Prostate gland (tissue), 2 donors: ENCODE results near the gene TMEM250. TPM values are rescaled to one million over a fixed set of nuclear protein-coding genes. Genes with fewer than 3 reads are reported as not detected.

Experiments
- DNase-seq: peaks from one replicate; pipeline ENCODE4 v3.0.0-alpha.2; 2019; ENCODE audit warnings: low spot score
- H3K27ac ChIP-seq, 2 donors: fragments of 200-600 bp; sonication (generic); 2 replicates each; pipeline ENCODE4 v1.5.1; 2017 to 2019
- H3K27me3 ChIP-seq: fragments of 200-600 bp; sonication (generic); replicated peaks from 2 replicates; pipeline ENCODE4 v1.5.1; 2019; ENCODE audit not compliant: insufficient read depth
- H3K36me3 ChIP-seq, 2 donors: fragments of 200-600 bp; sonication (generic); 1 replicate in 1 of 2; 2 replicates in 1 of 2; pipeline versions ENCODE4 v1.5.1 to v1.8.1; 2017 to 2019
- H3K4me1 ChIP-seq: fragments of 200-600 bp; sonication (generic); replicated peaks from 2 replicates; pipeline ENCODE4 v1.5.1; 2019
- H3K4me3 ChIP-seq, 2 donors: fragments of 200-600 bp; sonication (generic); 2 replicates each; pipeline ENCODE4 v1.5.1; 2017 to 2019
- H3K9me3 ChIP-seq: fragments of 200-600 bp; sonication (generic); 2 replicates; pipeline ENCODE4 v1.5.1; 2017
- POLR2A ChIP-seq: fragments of 450-650 bp; IDR thresholded peaks from one replicate; pipeline ENCODE4 v1.6.1; 2016; ENCODE audit warnings: antibody characterized with exemption, mild to moderate bottlenecking
- POLR2AphosphoS5 ChIP-seq: sonication (generic); formaldehyde crosslinking; IDR thresholded peaks from one replicate; pipeline ENCODE4 v1.6.1; 2017; ENCODE audit warnings: antibody characterized with exemption
- WGBS: methylation state at CpG from one replicate; pipeline ENCODE4 v1.1.5; 2018; 5-methylcytosine and 5-hydroxymethylcytosine counted together
- intact Hi-C: fragments of 100-400 bp; cut with DNase I; formaldehyde crosslinking; loops from one replicate; pipeline ENCODE4 v1.14.2; 2022
- total RNA-seq, 2 donors: library from RNA; depleted of rRNA; stranded (reverse); fragments of >200 nt; gene quantifications; one replicate each; pipeline ENCODE4 v1.1.0, GENCODE V29; 2016
- TF ChIP-seq, protein P1 (sequence below), 4 experiments: fragments of 200-600 bp in 2 of 4; fragments of 450-650 bp in 2 of 4; sonication (generic) in 2 of 4; IDR thresholded peaks; 1 replicate in 3 of 4; 2 replicates in 1 of 4; pipeline ENCODE4 v1.5.1; 2016 to 2019; ENCODE audit warnings: antibody characterized with exemption in 4 of 4, mild to moderate bottlenecking in 2 of 4, moderate library complexity in 2 of 4

Gene TMEM250
- total RNA-seq, 2 donors from 2014 or later = 44.7 to 65.1 TPM

DNA sequence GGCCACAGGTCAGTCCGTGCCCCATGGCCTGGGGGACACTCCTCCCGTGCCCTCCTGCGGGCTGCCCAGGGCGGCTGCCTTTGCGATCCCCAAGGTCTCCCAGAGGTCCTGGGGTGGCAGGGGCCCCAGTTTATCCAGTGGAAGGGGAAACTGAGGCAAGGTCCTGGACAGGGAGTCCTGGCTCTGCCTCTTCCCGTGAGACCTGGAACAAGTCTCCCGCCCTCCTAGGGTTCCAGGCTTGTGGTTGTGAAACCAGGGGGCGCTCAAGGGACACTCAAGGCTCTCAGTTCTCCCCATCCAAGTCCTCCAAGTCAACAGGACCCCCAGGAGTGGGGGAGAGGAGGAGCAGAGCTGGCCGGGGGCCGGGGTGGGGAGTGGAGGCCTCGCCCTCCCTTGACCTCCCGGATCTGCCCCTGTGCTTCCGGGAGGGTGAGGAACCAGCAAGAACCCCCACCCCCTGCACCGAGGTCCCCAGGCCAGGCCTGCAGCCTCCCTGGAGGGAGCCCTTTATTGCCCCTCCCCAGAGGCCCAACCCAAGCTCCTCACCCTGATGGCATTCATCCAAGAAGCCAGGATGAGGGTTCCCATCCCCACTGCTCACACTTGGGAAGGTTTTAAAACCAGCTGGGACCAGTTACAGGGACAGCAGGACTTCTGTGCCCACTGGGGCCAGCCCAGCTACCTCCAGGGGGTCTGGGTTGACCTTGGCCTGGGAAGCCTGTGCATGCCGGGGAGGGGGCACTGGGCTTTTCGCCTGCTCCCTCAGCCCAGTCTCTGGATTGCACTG lies 24.7 kb upstream of the TMEM250 start:
- Histone ChIP-seq H3K36me3 (no peaks in the 10 kb centered on the region), H3K27ac (no peak overlapping the region), H3K4me3 (no peak overlapping the region), H3K9me3 (no peaks in the 10 kb centered on the region), H3K4me1 (no peaks in the 10 kb centered on the region), H3K27me3 (no peaks in the 10 kb centered on the region)
- intact Hi-C loops = no loop called here
- 62% methylated on average over 16 of the region's 16 CpGs for WGBS
- TF ChIP-seq POLR2A (no peak), POLR2AphosphoS5 (no peak)
- TF ChIP-seq, protein P1, sequence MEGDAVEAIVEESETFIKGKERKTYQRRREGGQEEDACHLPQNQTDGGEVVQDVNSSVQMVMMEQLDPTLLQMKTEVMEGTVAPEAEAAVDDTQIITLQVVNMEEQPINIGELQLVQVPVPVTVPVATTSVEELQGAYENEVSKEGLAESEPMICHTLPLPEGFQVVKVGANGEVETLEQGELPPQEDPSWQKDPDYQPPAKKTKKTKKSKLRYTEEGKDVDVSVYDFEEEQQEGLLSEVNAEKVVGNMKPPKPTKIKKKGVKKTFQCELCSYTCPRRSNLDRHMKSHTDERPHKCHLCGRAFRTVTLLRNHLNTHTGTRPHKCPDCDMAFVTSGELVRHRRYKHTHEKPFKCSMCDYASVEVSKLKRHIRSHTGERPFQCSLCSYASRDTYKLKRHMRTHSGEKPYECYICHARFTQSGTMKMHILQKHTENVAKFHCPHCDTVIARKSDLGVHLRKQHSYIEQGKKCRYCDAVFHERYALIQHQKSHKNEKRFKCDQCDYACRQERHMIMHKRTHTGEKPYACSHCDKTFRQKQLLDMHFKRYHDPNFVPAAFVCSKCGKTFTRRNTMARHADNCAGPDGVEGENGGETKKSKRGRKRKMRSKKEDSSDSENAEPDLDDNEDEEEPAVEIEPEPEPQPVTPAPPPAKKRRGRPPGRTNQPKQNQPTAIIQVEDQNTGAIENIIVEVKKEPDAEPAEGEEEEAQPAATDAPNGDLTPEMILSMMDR (IDR thresholded peaks at IDR 0.05) = no peak
- no peak for DNase-seq

DNA sequence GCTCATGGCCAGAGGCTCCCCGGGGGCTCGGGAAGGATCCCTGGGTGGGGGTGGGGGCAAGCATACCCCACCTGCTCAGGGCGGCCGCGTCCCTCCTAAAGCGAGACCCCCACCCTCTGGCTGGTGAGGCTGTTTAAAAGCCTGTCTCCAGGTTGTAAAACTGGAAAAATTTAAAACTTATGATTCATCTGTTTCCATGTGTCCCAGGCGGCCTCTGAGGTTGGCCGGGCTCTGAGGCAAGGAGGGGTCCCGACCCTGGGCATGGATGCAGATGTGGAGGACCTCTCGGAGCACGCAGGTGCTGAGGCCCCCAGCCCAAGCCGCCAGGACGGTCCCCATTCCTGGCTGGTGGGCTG lies 24.2 kb upstream of the TMEM250 start:
- TF ChIP-seq, protein P1 (IDR thresholded peaks at IDR 0.05) = no peak
- TF ChIP-seq POLR2AphosphoS5 (no peak), POLR2A (no peak)
- Histone ChIP-seq H3K4me1 (no peaks in the 10 kb centered on the region), H3K27ac (no peak overlapping the region), H3K9me3 (no peaks in the 10 kb centered on the region), H3K36me3 (no peaks in the 10 kb centered on the region), H3K27me3 (no peaks in the 10 kb centered on the region), H3K4me3 (no peak overlapping the region)
- DNase-seq = no peak
- intact Hi-C loops = no loop called here
- 58% methylated on average over 13 of the region's 13 CpGs for WGBS

DNA sequence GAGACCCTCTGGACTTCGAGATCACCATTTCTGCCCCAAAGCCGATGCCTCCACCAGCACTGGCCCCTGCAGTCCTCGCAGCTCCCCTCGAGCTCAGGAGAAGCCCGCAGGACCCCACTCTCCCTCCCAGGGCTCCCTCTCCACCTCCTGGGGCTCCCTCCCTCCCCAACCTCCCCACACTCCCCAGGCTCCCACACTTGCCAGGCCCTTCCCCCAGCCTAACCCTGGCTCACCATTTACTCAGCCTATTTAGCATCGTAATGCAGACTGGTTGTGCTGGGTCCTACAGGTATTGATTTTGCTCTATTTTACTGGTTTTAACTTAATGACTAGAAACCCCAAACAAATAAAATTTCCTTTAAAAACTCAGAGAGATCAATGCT lies 23.7 kb upstream of the TMEM250 start:
- Histone ChIP-seq H3K36me3 (no peaks in the 10 kb centered on the region), H3K27ac (no peak overlapping the region), H3K4me3 (no peak overlapping the region), H3K27me3 (no peaks in the 10 kb centered on the region), H3K9me3 (no peaks in the 10 kb centered on the region), H3K4me1 (no peaks in the 10 kb centered on the region)
- no peak for DNase-seq
- 79% methylated on average over 6 of the region's 6 CpGs for WGBS
- intact Hi-C loops = no loop called here
- TF ChIP-seq, protein P1 (IDR thresholded peaks at IDR 0.05) = no peak
- TF ChIP-seq POLR2A (no peak), POLR2AphosphoS5 (no peak)

- no peaks in the 10 kb centered on the region for H3K9me3 ChIP-seq
- H3K27ac ChIP-seq = no peak overlapping the region
- no peak for DNase-seq
- no peak overlapping the region for H3K4me3 ChIP-seq
- H3K27me3 ChIP-seq = no peaks in the 10 kb centered on the region
- intact Hi-C loops = no loop called here
- H3K36me3 ChIP-seq = no peaks in the 10 kb centered on the region
- no peaks in the 10 kb centered on the region for H3K4me1 ChIP-seq
- TF ChIP-seq POLR2A (no peak), POLR2AphosphoS5 (no peak)
- TF ChIP-seq, protein P1 (IDR thresholded peaks at IDR 0.05) = no peak
- 82% methylated on average over 19 of the region's 19 CpGs for WGBS
Observed at GRCh38 chr9:136141682-136142413, 23.2 kb upstream of the TMEM250 start.

DNA sequence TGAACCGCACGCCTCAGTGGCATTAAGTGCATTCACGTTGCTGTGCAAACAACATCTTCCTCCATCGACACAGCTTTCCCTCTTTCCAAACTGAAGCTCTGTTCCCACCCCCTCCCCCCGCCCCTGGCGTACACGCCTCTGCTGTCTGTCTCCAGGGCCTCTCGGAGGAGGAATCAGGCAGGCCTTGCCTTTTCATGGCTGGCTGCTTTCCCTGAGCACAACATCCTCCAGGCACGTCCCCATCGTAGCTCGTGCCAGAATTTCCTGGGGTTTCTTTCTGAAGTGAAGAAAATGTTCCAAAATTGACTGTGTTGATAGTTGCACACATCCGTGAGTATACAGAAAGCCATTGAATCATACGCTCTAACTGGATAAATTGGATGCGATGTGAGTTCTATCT lies 22.3 kb upstream of the TMEM250 start:
- TF ChIP-seq POLR2AphosphoS5 = no peak
- TF ChIP-seq POLR2A = no peak
- TF ChIP-seq, protein P1 (IDR thresholded peaks at IDR 0.05) = no peak
- 33% methylated on average over 14 of the region's 14 CpGs for WGBS
- H3K27me3 ChIP-seq = no peaks in the 10 kb centered on the region
- DNase-seq = no peak
- no peak overlapping the region for H3K27ac ChIP-seq
- no peak overlapping the region for H3K4me3 ChIP-seq
- H3K4me1 ChIP-seq = no peaks in the 10 kb centered on the region
- H3K36me3 ChIP-seq = no peaks in the 10 kb centered on the region
- intact Hi-C loops = no loop called here
- H3K9me3 ChIP-seq = no peaks in the 10 kb centered on the region
